Right lobe of liver (tissue), 6 donors: ENCODE results near the gene AGO1. TPM values are rescaled to one million over a fixed set of nuclear protein-coding genes. Genes with fewer than 3 reads are reported as not detected.
A peak's percentile ranks its signal among the peaks of the same experiment; 100 is the strongest.

Source experiments
- ATAC-seq, 4 donors: fragments of 200-7000 bp; cut with Tn5 transposase; one replicate each; pipeline ENCODE4 v1.9.1; 2020; ENCODE audit warnings: mild to moderate bottlenecking in 4 of 4, moderate library complexity in 4 of 4
- DNase-seq, 3 donors: peaks; one replicate each; pipeline ENCODE4 v3.0.0-alpha.2; 2020
- H3K27ac ChIP-seq, 3 donors: fragments of 200-600 bp; one replicate each; pipeline ENCODE4 v1.8.0; 2022
- H3K27me3 ChIP-seq, 2 donors: fragments of 200-600 bp; one replicate each; pipeline ENCODE4 v1.8.0; 2022
- H3K36me3 ChIP-seq, 4 donors: fragments of 200-600 bp; sonication (generic) in 1 of 4; one replicate each; pipeline versions ENCODE4 v1.5.1 to v1.8.0; 2017 to 2022; ENCODE audit warnings: control low read depth in 1 of 4
- H3K4me1 ChIP-seq, 4 donors: fragments of 200-600 bp; sonication (generic) in 1 of 4; one replicate each; pipeline versions ENCODE4 v1.5.1 to v1.8.0; 2017 to 2022; ENCODE audit warnings: control low read depth in 1 of 4
- H3K4me3 ChIP-seq, 3 donors: fragments of 200-600 bp; one replicate each; pipeline ENCODE4 v1.8.0; 2022
- H3K9me3 ChIP-seq, 4 donors: fragments of 200-600 bp; sonication (generic) in 1 of 4; one replicate each; pipeline versions ENCODE4 v1.5.1 to v1.8.0; 2017 to 2022; ENCODE audit warnings: control low read depth in 1 of 4
- CTCF ChIP-seq, 4 donors: fragments of 200-600 bp in 3 of 4; fragments of 450-650 bp in 1 of 4; IDR thresholded peaks; one replicate each; pipeline versions ENCODE4 v1.5.1 to v1.8.0; 2016 to 2022; ENCODE audit warnings: antibody characterized with exemption in 4 of 4, mild to moderate bottlenecking in 2 of 4
- POLR2A ChIP-seq: fragments of 450-650 bp; IDR thresholded peaks from one replicate; pipeline ENCODE4 v1.6.1; 2017; ENCODE audit warnings: antibody characterized with exemption, mild to moderate bottlenecking
- WGBS: methylation state at CpG from one replicate; pipeline ENCODE4 v1.1.6; 2018; ENCODE audit warnings: low coverage, low lambda C conversion rate; ENCODE audit not compliant: insufficient coverage; ENCODE audit errors: missing lambda C conversion rate; 5-methylcytosine and 5-hydroxymethylcytosine counted together
- intact Hi-C, 2 donors: fragments of 100-400 bp; cut with DNase I; formaldehyde crosslinking; loops; one replicate each; pipeline versions ENCODE4 v1.11.2 to v1.14.1; 2022
- total RNA-seq, 6 experiments: library from RNA; depleted of rRNA in 2 of 6; stranded (reverse); fragments of >200 nt in 2 of 6; fragmentation: NEBNext Ultra II Directional in 3 of 6; extraction: Animal tissue kit (Norgen Biotek cat#: 25700) in 3 of 6; gene quantifications; one replicate each; pipeline versions ENCODE4 v1.1.0 to v1.2.4, GENCODE V29; 2016 to 2023
- donor health status: DM: no; HTN: yes; CAD: no.
- donor health status: DM: no; HTN: no; CAD: no.
- donor health status: DM: no; HTN: no; CAD: no.
- donor health status: DM: no; HTN: yes; CAD: no.
- donor health status: DM: no; HTN: yes; CAD: no.

The AGO1 gene
- total RNA-seq, 6 experiments from 2014 or later, result 8.7 to 11.2 (median 10.5) TPM

- no peak for ATAC-seq
- Histone ChIP-seq H3K36me3 (peaks cover 0 to 6% (median 0%) of the 10 kb centered on the region in 4 donors), H3K27me3 (no peaks in the 10 kb centered on the region), H3K4me3 (no peak overlapping the region), H3K9me3 (no peaks in the 10 kb centered on the region), H3K27ac (no peak overlapping the region), H3K4me1 (no peaks in the 10 kb centered on the region)
- WGBS, result 60% methylated on average over 3 of the region's 3 CpGs
- TF ChIP-seq CTCF (IDR thresholded peaks at IDR 0.05), result no peak
- no peak for TF ChIP-seq POLR2A
- no peak for DNase-seq
- intact Hi-C loops, result no loop called here
Measured at GRCh38 chr1:35860696-35861095, 22.3 kb upstream of the AGO1 start.

- Histone ChIP-seq H3K9me3 (no peaks in the 10 kb centered on the region), H3K4me3 (no peak overlapping the region), H3K27me3 (no peaks in the 10 kb centered on the region), H3K36me3 (no peaks in the 10 kb centered on the region), H3K4me1 (no peaks in the 10 kb centered on the region), H3K27ac (no peak overlapping the region)
- WGBS, result 89% methylated on average over 1 of the region's 1 CpG
- DNase-seq (no peak), ATAC-seq (no peak)
- intact Hi-C loops, result no loop called here
- TF ChIP-seq CTCF (IDR thresholded peaks at IDR 0.05) (no peak), POLR2A (no peak)
Measured at GRCh38 chr1:35863136-35863535, 19.9 kb upstream of the AGO1 start.

- Histone ChIP-seq H3K27ac (no peak overlapping the region), H3K4me3 (no peak overlapping the region), H3K27me3 (no peaks in the 10 kb centered on the region), H3K36me3 (no peaks in the 10 kb centered on the region), H3K4me1 (no peaks in the 10 kb centered on the region), H3K9me3 (no peaks in the 10 kb centered on the region)
- TF ChIP-seq CTCF (IDR thresholded peaks at IDR 0.05), result no peak
- no peak for TF ChIP-seq POLR2A
- DNase-seq (no peak), ATAC-seq (peak in 1 of 4 donors; percentile 42)
- WGBS, result 69% methylated on average over 3 of the region's 3 CpGs
- intact Hi-C loops, result no loop called here
Measured at GRCh38 chr1:35863881-35864625, 19.0 kb upstream of the AGO1 start.

- no peaks in the 10 kb centered on the region for H3K27me3 ChIP-seq
- no peaks in the 10 kb centered on the region for H3K9me3 ChIP-seq
- DNase-seq, result no peak
- no peak overlapping the region for H3K4me3 ChIP-seq
- intact Hi-C loops, result no loop called here
- no peaks in the 10 kb centered on the region for H3K36me3 ChIP-seq
- ATAC-seq, result peak; percentile 36 to 66 (median 46)
- no peak for TF ChIP-seq CTCF (IDR thresholded peaks at IDR 0.05)
- no peak for TF ChIP-seq POLR2A
- 73% methylated on average over 5 of the region's 5 CpGs for WGBS
- H3K27ac ChIP-seq, result peak overlapping the region in 1 of 3 donors; percentile 8
- H3K4me1 ChIP-seq, result no peaks in the 10 kb centered on the region
Measured at GRCh38 chr1:35864813-35865212, 18.2 kb upstream of the AGO1 start.
